H1 (cell line): Measurements from ENCODE around the gene SLC7A9. TPM values are rescaled to one million over a fixed set of nuclear protein-coding genes. Genes with fewer than 3 reads are reported as not detected.

ENCODE experiments used
- CTCF ChIA-PET: fragments of 300-600 bp; sonication (Branson Sonifier 250); formaldehyde crosslinking; loops from one replicate; lab custom pipeline; 2021; ENCODE audit not compliant: partially characterized antibody; lab: Charles Lee
- POLR2A ChIA-PET: fragments of 300-600 bp; sonication (Branson Sonifier 250); formaldehyde crosslinking; loops from one replicate; lab custom pipeline; 2021; ENCODE audit warnings: inconsistent platforms; ENCODE audit not compliant: partially characterized antibody; lab: Charles Lee
- DNase-seq, 2 experiments: peaks; one replicate each; pipeline versions ENCODE4 v3.0.0 to v3.0.0-alpha.2; 2010 to 2022; ENCODE audit warnings: low spot score in 2 of 2, low read depth in 1 of 2, mixed read lengths in 1 of 2
- FAIRE-seq: peaks from 2 replicates; lab custom pipeline; 2011; peaks lifted over from hg19 to GRCh38; lab: Jason Lieb, UNC
- H2AFZ ChIP-seq: 2 replicates; pipeline ENCODE4 v1.8.1; 2012; ENCODE audit warnings: low read length, inconsistent platforms
- H2AK5ac ChIP-seq: 2 replicates; pipeline ENCODE4 v1.6.1; 2013; ENCODE audit warnings: low read depth, low read length
- H2BK120ac ChIP-seq: replicated peaks from 2 replicates; pipeline ENCODE3; 2013; ENCODE audit warnings: low read depth, low read length, inconsistent platforms
- H2BK12ac ChIP-seq: 2 replicates; pipeline ENCODE4 v1.6.1; 2013; ENCODE audit warnings: low read depth, low read length
- H2BK15ac ChIP-seq: 2 replicates; pipeline ENCODE4 v1.6.1; 2013; ENCODE audit warnings: low read length
- H2BK20ac ChIP-seq: 2 replicates; pipeline ENCODE4 v1.6.1; 2013; ENCODE audit warnings: low read length
- H2BK5ac ChIP-seq: 2 replicates; pipeline ENCODE4 v1.6.1; 2013; ENCODE audit warnings: low read depth, low read length
- H3K14ac ChIP-seq: 2 replicates; pipeline ENCODE4 v1.6.1; 2013; ENCODE audit warnings: inconsistent platforms; ENCODE audit not compliant: insufficient read length
- H3K18ac ChIP-seq: 2 replicates; pipeline ENCODE4 v1.6.1; 2013; ENCODE audit warnings: low read length; ENCODE audit errors: extremely low read depth
- H3K23ac ChIP-seq: 2 replicates; pipeline ENCODE4 v1.6.1; 2013; ENCODE audit warnings: inconsistent platforms; ENCODE audit not compliant: insufficient read length
- H3K23me2 ChIP-seq: 2 replicates; pipeline ENCODE4 v1.6.1; 2013; ENCODE audit warnings: low read depth, low read length
- H3K27ac ChIP-seq: 2 replicates; pipeline ENCODE4 v1.6.1; 2011; ENCODE audit warnings: low read depth, low read length, inconsistent platforms
- H3K27me3 ChIP-seq, 4 experiments: replicated peaks in 1 of 4; 1 replicate in 1 of 4; 2 replicates in 3 of 4; pipeline versions ENCODE4 v1.6.1 to v1.8.1; 2011 to 2013; ENCODE audit warnings: low read length in 3 of 4, mild to moderate bottlenecking in 3 of 4, inconsistent platforms in 2 of 4, mixed read lengths in 2 of 4, moderate library complexity in 1 of 4; ENCODE audit not compliant: control insufficient read depth in 3 of 4, insufficient read depth in 3 of 4; ENCODE audit errors: extremely low read depth in 1 of 4
- H3K36me3 ChIP-seq, 4 experiments: 2 replicates each; pipeline versions ENCODE4 v1.6.1 to v1.8.1; 2011 to 2013; ENCODE audit warnings: mild to moderate bottlenecking in 4 of 4, low read length in 3 of 4, moderate library complexity in 2 of 4, control low read depth in 1 of 4, inconsistent platforms in 1 of 4; ENCODE audit not compliant: insufficient read depth in 4 of 4, control insufficient read depth in 2 of 4
- H3K4ac ChIP-seq: replicated peaks from 2 replicates; pipeline ENCODE3; 2013; ENCODE audit warnings: low read length, low read depth, mixed read lengths, inconsistent platforms; ENCODE audit not compliant: insufficient read length
- H3K4me1 ChIP-seq, 4 experiments: replicated peaks in 1 of 4; 1 replicate in 1 of 4; 2 replicates in 3 of 4; pipeline versions ENCODE4 v1.6.1 to v1.8.1; 2011 to 2013; ENCODE audit warnings: low read length in 3 of 4, inconsistent platforms in 2 of 4, mixed read lengths in 1 of 4; ENCODE audit not compliant: insufficient read depth in 4 of 4, control insufficient read depth in 3 of 4
- H3K4me2 ChIP-seq, 2 experiments: 2 replicates each; pipeline versions ENCODE4 v1.6.1 to v1.8.1; 2011 to 2013; ENCODE audit warnings: low read depth in 2 of 2, low read length in 2 of 2, control low read depth in 1 of 2, inconsistent platforms in 1 of 2, mild to moderate bottlenecking in 1 of 2; ENCODE audit not compliant: insufficient read depth in 1 of 2
- H3K4me3 ChIP-seq, 4 experiments: fragments of 200-600, 300-600 bp in 1 of 4; sonication (generic), shearing (Covaris generic), sonication (Bioruptor Twin) in 1 of 4; 2 replicates each; pipeline versions ENCODE4 v1.5.1 to v1.8.1; 2011 to 2016; ENCODE audit warnings: low read length in 4 of 4, low read depth in 3 of 4, control low read depth in 2 of 4, inconsistent platforms in 2 of 4, mild to moderate bottlenecking in 2 of 4, mixed read lengths in 1 of 4, moderate library complexity in 1 of 4; ENCODE audit not compliant: insufficient read depth in 2 of 4; ENCODE audit errors: extremely low read depth in 1 of 4
- H3K56ac ChIP-seq: replicated peaks from 2 replicates; pipeline ENCODE3; 2013; ENCODE audit warnings: low read depth, mild to moderate bottlenecking, mixed read lengths, low read length, inconsistent platforms; ENCODE audit not compliant: insufficient read length
- H3K79me1 ChIP-seq: 2 replicates; pipeline ENCODE4 v1.6.1; 2013; ENCODE audit warnings: low read depth, low read length, control low read depth
- H3K79me2 ChIP-seq, 2 experiments: 2 replicates each; pipeline versions ENCODE4 v1.6.1 to v1.8.1; 2012 to 2013; ENCODE audit warnings: low read length in 2 of 2, mild to moderate bottlenecking in 2 of 2, inconsistent platforms in 1 of 2; ENCODE audit not compliant: insufficient read depth in 2 of 2, control insufficient read depth in 1 of 2
- H3K9ac ChIP-seq, 4 experiments: replicated peaks in 1 of 4; 1 replicate in 1 of 4; 2 replicates in 3 of 4; pipeline versions ENCODE4 v1.6.1 to v1.8.1; 2011 to 2013; ENCODE audit warnings: low read depth in 3 of 4, low read length in 3 of 4, control low read depth in 2 of 4, mild to moderate bottlenecking in 2 of 4, moderate library complexity in 2 of 4, inconsistent platforms in 1 of 4; ENCODE audit errors: extremely low read depth in 1 of 4
- H3K9me3 ChIP-seq, 2 experiments: 2 replicates each; pipeline versions ENCODE4 v1.6.1 to v1.8.1; 2012 to 2013; ENCODE audit warnings: mild to moderate bottlenecking in 2 of 2, moderate library complexity in 2 of 2, control low read depth in 1 of 2, inconsistent platforms in 1 of 2, low read depth in 1 of 2, low read length in 1 of 2, mixed read lengths in 1 of 2; ENCODE audit not compliant: insufficient read depth in 2 of 2
- H4K20me1 ChIP-seq, 2 experiments: replicated peaks in 1 of 2; 2 replicates each; pipeline versions ENCODE3 to v1.8.1; 2011 to 2013; ENCODE audit warnings: inconsistent platforms in 2 of 2, low read length in 2 of 2, mild to moderate bottlenecking in 1 of 2; ENCODE audit not compliant: insufficient read depth in 2 of 2, control insufficient read depth in 1 of 2
- H4K5ac ChIP-seq: 2 replicates; pipeline ENCODE4 v1.6.1; 2013; ENCODE audit warnings: low read length, low read depth, mixed read lengths, inconsistent platforms; ENCODE audit not compliant: insufficient read length
- H4K8ac ChIP-seq: 2 replicates; pipeline ENCODE4 v1.8.0; 2013; ENCODE audit warnings: mild to moderate bottlenecking, moderate library complexity, low read length, inconsistent platforms; ENCODE audit not compliant: insufficient read depth; ENCODE audit errors: extremely low read depth
- H4K91ac ChIP-seq: replicated peaks from 2 replicates; pipeline ENCODE3; 2013; ENCODE audit warnings: low read length, mixed read lengths, inconsistent platforms; ENCODE audit not compliant: insufficient read length
- CBX5 ChIP-seq: fragments of 300-800, 300-1000 bp; sonication (generic); IDR thresholded peaks from 2 replicates; pipeline ENCODE4 v1.7.1; 2016; ENCODE audit warnings: antibody characterized with exemption, low read length, low read depth
- WGBS, 2 experiments: shearing (Covaris generic) in 1 of 2; methylation state at CpG; one replicate each; pipeline versions ENCODE4 v1.1.6 to v1.1.7; 2013 to 2015; ENCODE audit warnings: low lambda C conversion rate in 2 of 2, mixed read lengths in 2 of 2, inconsistent platforms in 1 of 2, low coverage in 1 of 2, missing lambda C conversion rate in 1 of 2; ENCODE audit not compliant: insufficient replicate concordance in 2 of 2, insufficient coverage in 1 of 2, insufficient read length in 1 of 2; ENCODE audit errors: extremely low coverage in 1 of 2, missing lambda C conversion rate in 1 of 2; 5-methylcytosine and 5-hydroxymethylcytosine counted together
- polyA plus RNA-seq, 7 experiments: library from polyadenylated mRNA; depleted of rRNA in 3 of 7; stranded (reverse) in 5 of 7; unstranded in 2 of 7; fragments of >200 nt in 5 of 7; fragments of 200-250 nt in 2 of 7; gene quantifications; 1 replicate in 5 of 7; 2 replicates in 1 of 7; 4 replicates in 1 of 7; pipeline versions ENCODE4 v1.2.1 to v1.2.3, GENCODE V29; 2011 to 2013; ENCODE audit warnings: missing spikeins in 2 of 7, mixed read lengths in 2 of 7
- total RNA-seq: library from RNA; stranded (reverse); fragmentation: NEBNext Ultra II Directional; extraction: Animal tissue kit (Norgen Biotek cat#: 25700); gene quantifications from 2 replicates; pipeline ENCODE4 v1.2.1, GENCODE V29; 2021

Gene SLC7A9
- total and polyA plus RNA-seq, 2 of the 8 experiments (the other 6 are each of a cell fraction or from before 2014, with no cell fraction given), result 0.15 TPM; not detected in 1

GRCh38 chr19:32822916-32823746 lies 46.4 kb downstream of the SLC7A9 start:
- Histone ChIP-seq H3K36me3 (no peaks in the 10 kb centered on the region), H3K4me1 (peaks cover 6 to 18% (median 13%) of the 10 kb centered on the region in 4 experiments; a peak in 6 of 7 replicates), H4K20me1 (no peaks in the 10 kb centered on the region), H4K5ac (no peak overlapping the region), H3K23me2 (no peaks in the 10 kb centered on the region), H3K79me2 (no peaks in the 10 kb centered on the region), H3K14ac (no peak overlapping the region), H2BK15ac (no peak overlapping the region), H2AK5ac (no peak overlapping the region), H2BK120ac (no peak overlapping the region), H3K9ac (no peak overlapping the region)
- no peak for FAIRE-seq
- CTCF ChIA-PET, result interaction anchor here (2.1 kb wide), 1 partner anchor 16 kb away, joined by 6 read pairs; no protein-coding TSS in a partner anchor
- POLR2A ChIA-PET, result no interaction called here
- TF ChIP-seq CBX5, result no peak
- TF ChIP-seq, all 59 proteins: peak for 0
- Histone ChIP-seq H3K79me1 (no peaks in the 10 kb centered on the region), H3K4me2 (no peak overlapping the region), H4K91ac (no peak overlapping the region), H3K27ac (no peak overlapping the region), H3K18ac (no peak overlapping the region), H2BK20ac (no peak overlapping the region), H3K23ac (no peak overlapping the region), H2BK5ac (no peak overlapping the region), H2AFZ (no peak overlapping the region), H2BK12ac (no peak overlapping the region), H3K4ac (no peak overlapping the region), H4K8ac (no peak overlapping the region), H3K9me3 (no peaks in the 10 kb centered on the region), H3K4me3 (no peak overlapping the region), H3K56ac (no peak overlapping the region), H3K27me3 (no peaks in the 10 kb centered on the region)
- DNase-seq, result no peak
- 89% methylated on average over 14 of the region's 14 CpGs; no CpG with 5 or more reads in 1 of the 2 experiments for WGBS, 2 experiments
